ENCODE measurements around the gene TXNIP. TPM values are rescaled to one million over a fixed set of nuclear protein-coding genes. Genes with fewer than 3 reads are reported as not detected.

The TXNIP gene
- total RNA-seq, 1 experiment from 2014 or later: 2.5 TPM

- H3K9me2 ChIP-seq (ENCODE audit: insufficient read depth): no peaks in the 10 kb centered on the region
- TF ChIP-seq ZBTB33 (IDR thresholded peaks at IDR 0.05; ENCODE audit: extremely low read depth, insufficient replicate concordance, low read length): no peak
- TF ChIP-seq ELF1 (IDR thresholded peaks at IDR 0.05; ENCODE audit: borderline replicate concordance, low read depth): no peak
- TF ChIP-seq REST (IDR thresholded peaks at IDR 0.05; ENCODE audit: low read depth): no peak
- no peak for TF ChIP-seq EZH2 (IDR thresholded peaks at IDR 0.05)
- TF ChIP-seq CEBPB (IDR thresholded peaks at IDR 0.05; ENCODE audit: low read depth): peak; percentile 40; the same call in 1 of the 2 replicates
- H3K4me1 ChIP-seq (ENCODE audit: control insufficient read depth in 1 of 2, insufficient read depth in 2 of 2, low read length in 2 of 2): no peaks in the 10 kb centered on the region
- ChIA-PET CTCF (interaction anchor here (1.8 to 2.6 kb wide), 2 partner anchors 12 to 40 kb away, joined by 5 to 11 read pairs; no protein-coding TSS in a partner anchor), POLR2A (interaction anchor here (0.9 kb wide), 1 partner anchor 32 kb away, joined by 3 read pairs; no protein-coding TSS in a partner anchor), RAD21 (ENCODE audit: low non-redundant PET in 1 of 2, low total read pairs in 2 of 2, uncharacterized antibody in 2 of 2, unreplicated experiment in 2 of 2) (no interaction called here)
- no peaks in the 10 kb centered on the region for H3K79me2 ChIP-seq (ENCODE audit: insufficient read depth, low read length)
- no peaks in the 10 kb centered on the region for H3K9me3 ChIP-seq (ENCODE audit: control insufficient read depth in 1 of 2, insufficient read depth in 1 of 2, low read depth in 1 of 2, low read length in 2 of 2)
- no peak overlapping the region for H3K4me3 ChIP-seq (replicated peaks in 1 of 2; ENCODE audit: low read depth in 1 of 2, low read length in 2 of 2)
- no peak for DNase-seq (ENCODE audit: low read depth, low spot score)
- no peak overlapping the region for H2AFZ ChIP-seq (ENCODE audit: low read depth, low read length, poor library complexity, severe bottlenecking)
- H4K20me1 ChIP-seq (ENCODE audit: insufficient read depth): no peaks in the 10 kb centered on the region
- intact Hi-C loops (cut with micrococcal nuclease): no loop called here
- peak; percentile 34; the same call in 1 of the 2 replicates for ATAC-seq
- no TSS peak for BruUV-seq (replicated peaks)
- no peaks in the 10 kb centered on the region for H3K27me3 ChIP-seq (ENCODE audit: insufficient read depth, low read length)
- H3K4me2 ChIP-seq (ENCODE audit: low read length): no peak overlapping the region
- no peak overlapping the region for H3K27ac ChIP-seq (ENCODE audit: low read depth, low read length)
- no peak overlapping the region for H3K9ac ChIP-seq (ENCODE audit: low read length)
- no peaks in the 10 kb centered on the region for H3K36me3 ChIP-seq (ENCODE audit: control insufficient read depth in 1 of 2, insufficient read depth in 2 of 2, low read length in 2 of 2)
These were observed 24.0 kb upstream of the TXNIP start for GRCh38 chr1:146020058-146021049.
